ENCODE data around the gene CRACDL.
A peak's percentile ranks its signal among the peaks of the same experiment; 100 is the strongest.
"Not testable (repeated sequence)": the region's sequence is repeated elsewhere in the genome, so short reads cannot be mapped to it uniquely, and the experiment has no call there.

Gene CRACDL

GRCh38 chr2:98771721-98772524, 164.1 kb downstream of the CRACDL start:
- peak; percentile 76 for DNase-seq

- DNase-seq, result peak; percentile 38
These were observed 164.8 kb downstream of the CRACDL start for GRCh38 chr2:98771264-98771663.

- DNase-seq, result peak; percentile 54
These were observed 166.2 kb downstream of the CRACDL start for GRCh38 chr2:98769784-98770183.

GRCh38 chr2:98769114-98769476, 166.9 kb downstream of the CRACDL start:
- DNase-seq, result no peak

- DNase-seq, result peak; percentile 45
These were observed 167.5 kb downstream of the CRACDL start for GRCh38 chr2:98768384-98769113.

GRCh38 chr2:98764499-98764898, 171.5 kb downstream of the CRACDL start:
- DNase-seq, result no peak

GRCh38 chr2:98763209-98763951, 172.6 kb downstream of the CRACDL start:
- DNase-seq, result no peak

- DNase-seq, result no peak
These were observed 174.1 kb downstream of the CRACDL start for GRCh38 chr2:98761909-98762308.

- peak; percentile 88 for DNase-seq
These were observed 174.7 kb downstream of the CRACDL start for GRCh38 chr2:98761267-98761781.

GRCh38 chr2:98759827-98760625, 176.0 kb downstream of the CRACDL start:
- no peak for DNase-seq

GRCh38 chr2:98759338-98759737, 176.7 kb downstream of the CRACDL start:
- DNase-seq, result no peak

GRCh38 chr2:98757904-98758421, 178.1 kb downstream of the CRACDL start:
- peak; percentile 77 for DNase-seq

GRCh38 chr2:98753801-98754200, 182.2 kb downstream of the CRACDL start:
- DNase-seq, result no peak

GRCh38 chr2:98752711-98753110, 183.3 kb downstream of the CRACDL start:
- not testable (repeated sequence) for DNase-seq

- DNase-seq, result no peak
These were observed 184.3 kb downstream of the CRACDL start for GRCh38 chr2:98751748-98752147.

- DNase-seq, result no peak
These were observed 185.3 kb downstream of the CRACDL start for GRCh38 chr2:98750593-98751282.

GRCh38 chr2:98749066-98749450, 187.0 kb downstream of the CRACDL start:
- no peak for DNase-seq

GRCh38 chr2:98748292-98749065, 187.5 kb downstream of the CRACDL start:
- no peak for DNase-seq

- no peak for DNase-seq
These were observed 188.1 kb downstream of the CRACDL start for GRCh38 chr2:98747888-98748287.

GRCh38 chr2:98746426-98746825, 189.6 kb downstream of the CRACDL start:
- no peak for DNase-seq

- no peak for DNase-seq
These were observed 191.4 kb downstream of the CRACDL start for GRCh38 chr2:98744595-98744994.

All from CD4-positive, alpha-beta T cell treated with Interleukin-17A for 4 hours (primary cell).